Stimulated activated CD8-positive, alpha-beta memory T cell treated with anti-CD3 and anti-CD28 coated beads, Interleukin-12 subunit alpha, Interleukin-12 subunit beta, amount 100 ng/mL, for 4 hours (primary cell): ENCODE results near the gene CDK15.
"Not testable (repeated sequence)": the region's sequence is repeated elsewhere in the genome, so short reads cannot be mapped to it uniquely, and the experiment has no call there.

ENCODE experiments used
- DNase-seq: peaks from one replicate; pipeline ENCODE4 v3.0.0-alpha.2; 2020; ENCODE audit warnings: low read depth

The CDK15 gene

DNA sequence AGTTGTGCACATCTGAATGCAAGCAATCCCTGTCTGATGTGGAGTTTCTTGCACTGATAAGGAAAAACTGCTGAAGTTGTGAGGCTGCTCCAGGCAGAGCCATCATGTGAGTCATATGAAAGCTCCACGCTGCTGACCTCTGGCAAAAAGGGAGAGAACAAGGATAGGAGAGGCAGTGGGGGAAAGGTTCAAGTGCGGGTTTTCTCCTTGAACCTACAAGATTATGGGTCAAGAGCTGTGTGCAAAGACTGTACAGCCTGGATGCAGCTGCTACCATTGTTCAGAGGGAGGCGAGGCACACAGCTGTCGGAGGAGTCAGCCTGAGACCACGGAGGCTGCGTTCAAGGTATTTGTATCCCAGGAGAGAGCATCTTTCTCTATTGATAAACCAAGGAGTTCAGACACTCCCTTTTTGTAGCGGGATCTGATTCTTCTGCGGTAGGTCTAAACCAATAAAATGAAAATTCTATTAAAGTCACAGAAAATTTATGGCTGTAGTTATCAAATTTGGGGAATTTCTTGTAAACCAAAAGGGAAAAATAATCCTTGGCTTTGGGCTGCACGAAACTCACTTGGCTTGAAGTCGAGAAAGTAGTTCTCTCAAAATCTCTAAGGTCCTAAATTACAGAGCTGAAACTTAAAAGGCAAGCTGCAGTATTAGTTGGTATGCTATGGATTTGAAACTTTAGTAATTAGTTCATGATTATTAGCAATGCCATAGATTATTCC, at the start of gene CDK15:
Gene CDK15, plus strand, starts transcription at position 96 of the 729 bp plus-strand sequence. Its CDS starts 128 bp downstream, at position 224.
- DNase-seq = no peak

DNA sequence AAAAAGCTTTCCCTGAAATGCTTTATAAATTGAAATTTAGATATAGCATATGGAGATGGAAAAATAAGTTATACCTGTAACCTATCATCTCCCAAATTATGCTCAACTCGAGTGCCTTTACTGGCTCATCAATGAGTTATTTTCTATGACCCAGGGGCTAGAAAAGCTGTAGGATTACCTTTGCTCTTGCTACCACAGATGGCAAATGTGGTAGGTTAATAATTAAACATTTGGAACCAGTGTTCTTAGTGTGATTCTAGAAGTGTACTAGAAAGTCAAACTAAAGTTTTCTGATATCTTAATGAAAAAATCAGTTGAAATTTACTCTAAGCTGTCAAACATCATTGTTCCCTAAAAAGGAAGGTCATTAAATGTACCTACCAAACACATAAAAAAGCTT, 48.1 kb upstream of the CDK15 start:
- DNase-seq = no peak

DNA sequence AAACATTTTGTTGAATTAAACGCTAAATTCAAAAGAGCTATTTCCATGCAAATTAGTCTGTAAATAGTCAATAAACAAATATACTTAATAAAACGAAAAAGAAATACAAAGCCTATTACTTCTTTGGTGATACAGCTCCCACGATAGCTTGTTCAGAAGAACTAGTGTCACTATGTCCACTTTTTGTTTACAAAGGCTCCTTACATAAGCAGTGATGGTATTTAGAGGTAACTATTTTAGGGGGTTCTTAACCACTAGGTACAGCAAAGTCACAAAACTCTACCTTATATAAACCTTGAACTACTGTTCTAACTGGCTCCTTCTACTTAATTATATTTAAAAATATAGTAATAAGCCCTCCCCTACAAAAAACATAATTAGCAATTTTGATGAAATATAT, 47.5 kb upstream of the CDK15 start:
- no peak for DNase-seq

DNA sequence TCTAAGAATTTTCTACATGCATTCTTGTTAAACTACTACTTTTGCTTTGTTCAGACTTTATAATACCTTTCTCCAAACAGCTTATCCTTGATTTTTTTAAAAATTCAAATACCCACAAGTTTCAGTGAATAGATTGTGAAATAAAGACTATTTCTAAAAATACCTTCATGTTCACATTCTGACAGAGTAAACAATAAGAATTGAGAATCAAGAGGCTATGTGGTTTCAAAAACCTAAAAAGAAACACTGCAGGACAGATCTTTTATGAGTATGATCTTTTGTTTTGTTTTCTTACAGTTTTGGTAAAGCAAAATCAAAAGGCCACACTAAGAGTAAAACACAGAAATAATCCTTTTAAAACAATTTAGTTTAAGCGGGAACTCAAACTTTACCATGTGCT, 46.8 kb upstream of the CDK15 start:
- no peak for DNase-seq

DNA sequence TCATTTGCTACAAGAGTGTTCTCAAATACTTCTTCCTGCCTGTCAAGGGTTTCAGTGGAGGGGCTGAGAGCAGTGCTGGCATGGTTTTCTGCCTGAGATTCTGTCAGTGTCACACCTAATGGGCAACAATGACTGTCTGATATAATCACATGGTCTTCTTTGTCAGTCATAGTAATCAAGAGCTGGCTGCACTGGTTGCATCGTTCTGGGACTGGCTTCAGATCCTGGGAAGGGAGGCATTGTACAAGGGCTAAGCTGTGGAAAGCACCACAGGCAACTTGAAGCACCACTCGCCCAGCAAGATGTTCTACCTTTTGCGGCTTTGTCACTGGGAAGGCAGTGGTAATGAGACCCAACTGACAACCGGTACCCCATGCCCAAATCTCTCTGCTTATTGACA, 45.2 kb upstream of the CDK15 start:
- DNase-seq = no peak

DNA sequence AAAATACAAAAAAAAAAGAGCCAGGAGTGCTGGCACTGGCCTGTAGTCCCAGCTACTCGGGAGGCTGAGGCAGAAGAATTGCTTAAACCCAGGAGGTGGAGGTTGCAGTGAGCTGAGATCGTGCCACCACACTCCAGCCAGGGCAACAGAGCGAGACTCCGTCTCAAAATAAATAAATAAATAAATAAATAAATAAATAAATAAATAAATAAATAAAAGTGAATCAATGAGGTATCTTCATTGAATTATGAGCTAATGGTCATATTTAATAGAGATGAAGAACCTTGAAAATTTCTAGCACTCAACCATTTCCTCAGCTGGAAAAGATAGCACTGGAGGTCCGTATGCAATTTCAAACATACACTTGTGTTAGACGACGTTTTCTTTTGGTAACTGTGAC, 41.9 kb upstream of the CDK15 start:
- not testable (repeated sequence) for DNase-seq

DNA sequence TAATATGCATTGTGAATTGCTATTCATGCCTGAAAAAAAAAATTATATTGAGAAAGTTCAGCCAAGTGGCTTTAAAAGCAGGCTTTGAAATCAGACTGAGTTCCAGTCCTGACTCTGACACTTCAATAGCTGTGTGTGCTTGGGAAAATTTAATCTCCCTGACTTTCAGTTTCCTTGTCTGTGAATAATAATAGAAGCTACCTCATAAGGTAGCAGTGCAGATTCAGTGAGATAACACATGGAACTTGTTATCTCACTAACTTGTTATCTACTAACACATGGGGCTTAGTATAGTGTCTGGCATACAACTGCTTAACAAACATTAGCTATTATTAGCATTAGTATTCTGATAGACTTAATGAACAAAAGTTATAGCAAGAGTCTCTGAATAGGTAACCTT, 40.5 kb upstream of the CDK15 start:
- DNase-seq = no peak

DNA sequence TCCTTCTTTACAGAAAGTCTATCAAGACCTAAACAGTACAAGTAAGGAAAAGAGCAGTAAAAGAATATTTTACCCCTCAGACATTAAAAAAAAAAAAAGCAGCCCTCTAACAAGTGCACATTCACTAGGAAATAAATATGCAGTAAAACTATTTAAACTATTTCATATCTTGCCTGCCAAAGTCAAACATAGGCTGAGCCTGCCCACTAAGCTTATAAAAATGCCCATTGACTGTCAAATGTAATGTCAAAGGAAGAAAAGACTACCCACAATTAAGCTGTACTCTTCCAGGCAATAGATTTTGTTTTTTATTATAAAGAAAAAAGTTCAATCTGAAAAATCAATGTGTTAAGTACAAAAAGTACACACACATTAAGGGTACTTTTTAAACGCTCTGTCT, 37.4 kb upstream of the CDK15 start:
- DNase-seq = no peak

DNA sequence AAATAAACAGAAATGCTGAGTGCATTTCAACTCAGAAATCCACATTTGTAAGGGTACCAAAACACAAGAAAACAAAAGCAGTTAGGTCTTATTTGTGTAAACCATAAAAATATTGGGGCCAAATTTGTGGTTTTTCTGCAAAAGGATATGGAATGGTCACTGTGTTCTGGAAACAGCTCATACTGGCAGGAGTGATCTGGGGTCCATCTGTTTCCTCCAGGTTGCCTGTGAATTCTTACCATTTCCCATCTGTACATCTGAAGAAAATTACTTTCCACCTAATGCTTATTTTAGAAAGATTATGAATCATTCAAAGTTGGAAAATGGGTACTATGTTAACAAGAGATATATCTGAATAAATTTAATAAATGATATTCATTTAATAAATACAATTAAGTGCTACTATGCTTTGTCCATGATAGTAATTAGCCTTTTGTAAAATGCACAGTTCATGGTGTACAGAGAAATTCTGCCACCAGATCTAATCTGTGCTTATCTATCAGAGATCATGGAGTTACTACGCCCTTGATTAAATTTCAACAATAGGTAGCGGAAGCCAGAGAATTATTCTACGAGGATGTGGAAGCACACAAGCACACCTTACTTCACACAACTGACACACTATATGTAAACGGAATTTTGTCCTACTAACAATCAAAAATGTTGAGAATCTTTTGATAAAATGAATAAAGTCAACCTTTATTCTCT, 36.5 kb upstream of the CDK15 start:
- no peak for DNase-seq

DNA sequence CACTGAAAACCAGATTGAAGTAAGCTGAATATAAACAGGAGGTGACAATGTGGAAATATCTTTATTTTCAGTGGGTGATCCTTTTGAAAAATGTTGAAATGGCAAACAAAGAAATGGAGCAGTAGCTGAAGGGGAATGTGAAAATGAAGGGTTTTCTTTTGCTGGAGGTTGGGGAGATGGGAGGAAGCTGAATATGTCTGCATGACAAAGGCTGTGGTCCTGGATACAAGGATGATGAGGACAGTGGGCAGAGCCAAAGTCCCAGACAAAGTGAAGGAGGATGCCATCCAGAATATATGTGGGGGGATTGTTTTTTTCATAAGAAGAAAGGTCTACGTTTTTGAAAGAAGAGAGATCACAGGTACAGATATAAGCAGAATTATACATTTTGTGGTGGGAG, 32.3 kb upstream of the CDK15 start:
- no peak for DNase-seq

DNA sequence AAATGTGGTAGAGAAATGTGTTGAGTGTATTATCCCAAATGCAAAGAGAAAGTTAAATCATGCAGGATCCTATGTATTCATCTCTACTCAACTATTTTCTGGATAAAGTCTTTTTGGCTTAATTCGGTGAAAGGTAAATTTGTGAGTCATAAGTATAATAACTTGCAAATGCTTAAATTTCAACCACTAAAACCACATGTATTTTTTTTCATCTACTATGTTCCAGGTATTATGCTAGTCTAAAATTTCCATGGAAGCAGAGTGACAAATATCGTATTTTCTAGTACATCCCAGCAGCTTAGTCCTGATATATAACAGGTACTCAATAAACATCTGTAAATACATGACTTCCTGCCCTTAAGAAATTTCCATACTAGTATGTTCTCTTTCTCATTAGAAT, 31.8 kb upstream of the CDK15 start:
- no peak for DNase-seq

DNA sequence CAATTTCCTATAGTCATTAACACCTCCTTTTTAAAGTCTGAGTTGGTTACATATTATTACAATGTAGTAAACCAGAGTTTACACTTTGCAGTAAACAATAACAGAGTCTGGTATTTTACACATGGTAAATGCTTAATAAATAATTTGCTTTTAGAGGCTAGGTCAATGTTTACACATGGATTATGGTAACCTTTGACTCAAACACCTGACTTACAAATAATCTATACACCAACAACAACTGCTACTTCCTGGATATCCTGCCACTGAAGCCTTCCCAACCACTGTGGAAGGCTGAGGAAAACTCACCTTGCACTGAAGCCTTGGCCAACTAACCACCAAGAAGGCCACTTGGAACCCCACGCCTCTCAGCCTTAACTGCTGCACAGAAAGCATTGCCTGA, 31.0 kb upstream of the CDK15 start:
- no peak for DNase-seq

DNA sequence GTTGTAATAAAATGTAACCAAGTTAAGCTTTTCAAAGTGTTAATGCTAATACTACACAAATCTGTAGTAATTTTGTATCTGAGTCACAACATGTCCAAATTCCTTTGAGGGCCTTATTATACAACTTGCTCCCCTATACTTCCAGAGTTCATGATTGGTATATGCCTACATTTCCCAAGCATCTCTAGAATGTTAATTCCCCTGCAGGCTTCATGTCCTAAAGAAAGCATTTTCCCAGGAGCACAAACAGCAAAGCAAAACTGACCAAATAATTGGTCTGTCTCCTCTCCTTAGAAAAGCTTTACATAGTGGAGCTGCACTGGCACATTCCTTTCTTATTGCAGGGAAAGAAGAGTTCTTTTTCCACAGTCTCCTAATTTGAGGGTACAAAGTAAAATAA, 29.3 kb upstream of the CDK15 start:
- DNase-seq = no peak

DNA sequence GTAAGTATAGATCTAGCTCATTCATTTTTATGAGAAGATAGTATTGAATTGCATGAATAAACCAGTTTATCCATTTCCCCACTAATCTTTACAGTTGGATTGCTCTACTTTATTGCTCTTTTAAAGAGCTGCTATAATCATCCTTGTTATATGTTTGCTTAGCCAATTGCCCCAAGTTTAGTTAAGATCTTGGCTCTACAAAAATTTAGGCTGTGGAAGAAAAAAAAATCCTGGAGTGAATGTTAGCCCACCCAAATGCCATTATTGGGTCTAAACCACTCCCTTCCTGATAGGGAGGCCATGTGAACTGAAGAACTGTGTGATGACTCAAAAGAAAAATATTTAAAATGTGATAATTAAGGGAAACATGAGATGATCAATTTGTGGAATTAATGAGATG, 28.5 kb upstream of the CDK15 start:
- DNase-seq = no peak

DNA sequence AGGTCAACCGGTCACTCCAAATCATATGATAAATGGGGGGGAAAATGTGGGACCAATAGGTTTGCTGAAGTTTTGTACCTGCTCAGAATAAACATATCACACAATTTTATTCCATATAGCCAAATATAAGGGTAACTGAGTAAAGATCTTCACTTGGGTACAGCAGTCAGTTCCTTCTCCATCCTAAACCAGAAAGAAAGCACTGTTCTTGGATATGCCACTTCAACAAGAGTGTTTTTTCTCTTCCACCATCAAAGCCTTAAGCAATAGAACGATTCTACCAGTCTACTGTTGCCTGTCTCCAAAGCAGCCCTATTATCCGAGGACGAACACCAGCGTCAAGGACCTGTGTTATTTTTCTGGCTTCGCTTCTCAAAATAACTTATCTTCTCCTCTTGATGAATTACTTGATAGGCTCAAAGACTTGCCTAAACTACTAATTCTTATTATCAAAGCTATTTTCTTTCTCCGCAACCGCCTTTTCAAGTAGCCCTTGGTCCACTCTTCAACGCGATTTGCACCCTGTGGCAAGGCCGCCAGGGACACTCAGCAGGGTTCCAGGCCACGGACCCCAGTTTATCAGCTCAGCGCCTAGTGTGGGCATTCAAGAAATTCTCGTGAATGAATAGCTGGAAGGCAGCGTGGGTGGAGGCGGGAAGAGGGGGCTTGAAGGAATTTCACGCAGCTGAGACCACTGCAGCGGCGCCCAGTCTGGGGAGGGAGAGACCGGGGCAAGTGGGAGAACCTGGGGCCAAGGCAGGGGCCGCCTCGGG, 26.2 kb upstream of the CDK15 start:
- DNase-seq = no peak

DNA sequence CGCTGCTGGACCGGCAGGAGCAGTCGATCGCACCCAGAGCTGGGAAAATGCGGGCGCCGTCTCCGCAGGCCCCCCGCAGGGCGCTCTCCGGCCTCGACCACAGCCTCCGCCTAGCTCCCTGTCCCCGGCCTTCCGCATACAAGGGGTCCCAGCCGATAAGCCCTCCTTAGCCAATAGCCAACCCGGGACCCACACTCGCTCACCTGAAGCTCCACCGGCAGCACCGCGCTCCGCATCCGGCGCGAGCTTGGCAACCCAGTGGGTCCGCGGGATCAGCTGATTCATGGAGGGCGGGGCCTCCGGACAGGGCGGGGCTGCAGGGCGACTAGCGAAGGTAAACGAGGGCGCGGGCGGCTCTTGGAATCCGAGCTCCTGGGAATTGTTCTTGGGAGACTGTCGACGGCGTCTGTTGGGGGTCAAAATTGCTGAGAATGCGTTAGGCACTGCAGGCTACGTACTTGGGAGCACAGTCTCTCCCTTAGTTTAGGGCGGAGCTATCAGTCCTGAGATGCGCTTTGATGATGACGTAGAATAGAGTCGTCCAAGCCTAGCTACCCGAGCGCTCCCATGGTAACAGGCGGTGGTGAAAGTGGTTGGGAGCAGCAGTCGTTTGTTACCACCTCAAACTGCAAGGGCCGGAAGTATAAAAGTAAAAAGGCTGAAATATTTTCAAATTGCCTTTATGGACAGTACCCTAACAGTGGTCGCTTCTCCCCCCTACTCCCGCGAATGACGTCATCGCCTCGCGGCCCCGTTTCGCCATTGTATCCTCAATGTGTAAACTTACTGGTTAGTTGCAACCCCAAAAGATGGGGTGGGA, 25.5 kb upstream of the CDK15 start, which contains the start of gene ALS2:
Gene ALS2, minus strand, starts transcription at position 260 of the 820 bp plus-strand sequence. CDS start 12,048 bp downstream, outside the sequence.
- DNase-seq = peak; percentile 88

DNA sequence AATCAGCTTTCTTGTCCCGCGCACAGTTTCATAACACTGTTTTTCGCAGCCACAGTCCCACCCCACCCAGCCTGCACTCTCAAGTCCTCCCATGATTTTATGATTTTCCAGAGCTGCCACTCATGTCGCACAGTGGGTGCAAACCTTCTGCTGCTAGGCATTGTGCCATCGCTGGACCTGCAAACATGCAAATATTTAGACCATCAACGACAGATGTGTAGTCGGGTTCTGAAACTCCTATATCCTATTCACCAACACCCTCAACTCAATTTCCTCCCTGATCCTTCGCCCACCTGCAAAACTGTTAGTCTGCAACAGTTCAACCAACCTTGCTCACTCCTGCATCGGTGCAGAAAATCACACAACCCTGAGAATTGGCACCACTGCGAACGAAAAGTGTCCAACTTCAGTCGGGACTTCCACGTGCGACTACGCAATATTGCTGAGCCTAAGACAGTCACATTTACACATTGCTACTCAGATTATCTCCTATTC, 24.7 kb upstream of the CDK15 start:
- DNase-seq = no peak

DNA sequence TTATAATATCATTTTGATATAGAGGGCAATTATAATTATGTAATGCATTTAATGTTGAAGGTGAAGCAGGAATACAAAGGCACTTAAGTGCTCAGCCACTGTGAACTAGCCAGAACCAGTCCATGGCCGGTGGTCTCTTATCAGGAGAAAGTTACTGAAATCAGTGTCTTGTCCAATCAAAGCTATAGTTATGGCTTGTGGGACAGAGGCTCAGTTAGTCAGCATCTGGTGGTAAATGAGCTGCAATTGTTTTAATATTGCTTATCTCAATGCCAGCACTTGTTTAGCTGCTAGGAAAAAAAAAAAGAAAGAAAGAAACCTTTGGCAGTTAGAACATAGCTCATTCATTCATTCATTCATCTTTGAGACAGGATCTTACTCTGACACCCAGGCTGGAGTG, 21.8 kb upstream of the CDK15 start:
- DNase-seq = no peak

DNA sequence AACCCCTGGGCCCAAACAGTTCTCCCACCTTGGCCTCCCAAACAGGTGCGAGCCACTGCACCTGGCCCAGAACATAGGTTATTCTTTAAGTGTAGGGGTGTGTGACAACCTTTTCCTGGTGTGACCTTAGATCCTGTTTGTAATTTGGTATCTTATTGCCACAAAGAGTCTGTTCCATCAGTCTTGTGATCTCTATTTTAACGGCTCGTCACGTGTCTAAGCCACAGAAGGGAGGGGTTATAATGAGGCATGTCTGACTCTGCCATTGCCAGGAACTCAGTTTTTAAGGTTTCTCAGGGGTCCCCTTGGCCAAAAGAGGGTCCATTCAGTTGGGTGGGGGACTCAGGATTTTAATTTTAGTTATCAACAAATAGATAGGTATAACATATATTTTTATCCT, 21.2 kb upstream of the CDK15 start:
- DNase-seq = no peak

DNA sequence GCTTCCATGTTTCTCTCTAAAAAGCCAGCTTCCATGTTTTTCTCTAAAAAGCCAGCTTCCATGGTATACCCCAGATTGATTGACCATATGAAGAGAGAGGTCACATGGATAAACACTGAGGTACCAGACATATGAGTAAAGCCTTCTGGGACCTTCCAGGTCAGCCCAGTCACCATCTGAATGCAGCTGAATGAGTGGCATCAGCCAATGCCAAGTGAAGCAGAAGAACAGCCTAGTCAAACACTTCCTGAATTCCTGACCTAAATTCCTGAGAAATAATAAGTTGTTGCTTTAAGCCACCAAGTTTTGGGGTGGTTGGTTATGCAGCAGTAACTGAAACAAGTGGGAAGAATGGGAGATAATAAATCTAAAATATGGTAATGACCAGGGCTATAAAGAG, 19.9 kb upstream of the CDK15 start:
- no peak for DNase-seq

DNA sequence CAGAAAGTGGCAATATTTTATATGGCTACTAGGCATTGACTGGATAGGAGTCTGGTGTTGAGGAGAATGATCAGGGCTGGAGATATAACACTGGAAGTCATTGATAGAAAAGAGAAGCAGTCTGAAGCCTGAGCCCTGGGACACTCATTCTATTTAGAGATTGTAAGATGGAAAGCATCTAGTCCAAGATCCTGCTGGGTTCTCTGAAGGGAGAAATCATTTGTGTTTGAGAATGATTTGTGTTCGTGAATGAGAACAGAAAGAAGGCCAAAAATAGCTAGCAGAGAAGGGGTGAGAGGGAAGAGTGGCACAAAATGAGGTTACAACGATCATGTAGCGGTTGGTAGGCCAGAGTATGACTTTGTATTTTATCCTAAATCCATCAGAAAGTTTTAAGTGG, 18.0 kb upstream of the CDK15 start:
- no peak for DNase-seq

DNA sequence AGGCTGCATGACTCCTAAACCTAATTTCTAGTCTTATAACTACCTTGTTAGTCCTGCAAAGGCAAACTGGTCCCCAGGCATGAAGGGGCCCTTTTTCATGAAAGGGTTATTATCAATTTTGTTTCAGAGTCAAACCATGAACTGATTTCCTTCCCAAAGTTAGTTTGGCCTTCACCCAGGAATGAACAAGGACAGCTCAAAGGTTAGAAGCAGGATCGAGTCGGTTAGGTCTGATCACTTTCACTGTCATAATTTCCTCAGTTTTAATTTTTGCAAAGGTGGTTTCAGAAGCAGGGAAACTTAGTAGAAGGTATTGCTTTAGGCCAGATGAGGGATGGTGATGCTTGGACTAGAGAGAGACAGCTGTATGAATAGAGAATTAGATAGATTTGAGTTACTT, 16.9 kb upstream of the CDK15 start:
- no peak for DNase-seq
